NCI-H82 (cell line): ENCODE data around the gene WASHC3.
"Not testable (repeated sequence)": the region's sequence is repeated elsewhere in the genome, so short reads cannot be mapped to it uniquely, and the experiment has no call there.

ENCODE experiments used
- DNase-seq: peaks from one replicate; lab custom pipeline; 2025; lab: John Stamatoyannopoulos, UW

Gene WASHC3

GRCh38 chr12:102050660-102051430 lies 10.9 kb downstream of the WASHC3 start:
- no peak for DNase-seq

GRCh38 chr12:102043928-102044327 lies 17.9 kb downstream of the WASHC3 start:
- DNase-seq, result no peak

DNA sequence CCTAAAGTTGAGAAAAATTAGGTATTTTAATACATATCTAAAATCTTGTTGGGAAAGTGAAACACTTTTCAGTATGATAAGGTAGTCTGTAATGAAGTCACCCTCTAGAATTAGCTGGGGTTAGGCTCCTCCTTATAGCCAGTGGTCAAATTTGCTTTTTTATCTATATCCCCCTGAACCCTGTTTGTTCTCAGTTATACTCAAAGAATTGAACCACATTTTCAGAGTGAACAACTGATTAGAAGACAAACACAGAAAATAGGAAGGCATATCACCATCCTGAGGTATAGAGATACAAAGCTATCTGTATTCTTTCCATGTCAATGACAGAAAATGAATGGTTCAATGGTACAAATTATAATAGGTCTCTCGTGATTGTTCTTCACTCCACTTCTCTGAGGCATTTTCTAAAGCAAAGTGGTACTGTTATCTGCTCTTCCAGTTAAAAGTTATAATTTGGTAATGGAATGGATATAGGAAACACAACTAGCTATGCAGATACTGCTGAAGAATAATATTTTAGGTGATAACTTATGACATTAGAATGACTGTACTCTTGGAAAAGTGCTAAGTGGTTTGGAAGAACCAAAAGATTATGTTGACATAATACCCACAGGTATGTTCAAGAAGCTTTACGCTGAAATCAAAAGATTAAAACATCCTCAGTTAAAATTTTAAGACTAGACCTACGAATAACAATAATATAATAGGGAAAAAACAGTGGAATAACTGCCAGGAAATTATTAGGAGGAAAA lies 27.6 kb downstream of the WASHC3 start:
- no peak for DNase-seq

- DNase-seq, result no peak
Measured at GRCh38 chr12:102031852-102032251, 29.9 kb downstream of the WASHC3 start.

- no peak for DNase-seq
Measured at GRCh38 chr12:102029141-102029540, 32.6 kb downstream of the WASHC3 start.

DNA sequence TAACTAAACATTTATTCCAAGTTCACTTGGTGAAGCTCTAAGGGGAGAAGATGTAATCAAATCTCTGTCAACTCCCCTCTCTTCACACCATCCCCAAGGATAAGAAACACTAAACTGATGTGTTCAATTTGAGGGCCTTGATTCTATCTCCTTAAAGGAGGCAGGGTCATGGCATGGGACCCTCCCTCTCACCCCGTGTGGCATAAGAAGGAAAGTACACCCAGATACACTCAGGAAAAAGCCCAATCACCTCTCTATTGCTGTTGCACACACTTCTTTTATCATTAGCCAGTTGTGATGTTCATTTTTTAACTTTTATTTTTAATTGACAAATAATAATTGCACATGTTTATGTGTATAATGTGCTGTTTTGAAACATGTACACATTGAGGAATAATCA lies 35.1 kb downstream of the WASHC3 start:
- peak; percentile 46 for DNase-seq

GRCh38 chr12:102024765-102025164 lies 37.0 kb downstream of the WASHC3 start:
- no peak for DNase-seq

DNA sequence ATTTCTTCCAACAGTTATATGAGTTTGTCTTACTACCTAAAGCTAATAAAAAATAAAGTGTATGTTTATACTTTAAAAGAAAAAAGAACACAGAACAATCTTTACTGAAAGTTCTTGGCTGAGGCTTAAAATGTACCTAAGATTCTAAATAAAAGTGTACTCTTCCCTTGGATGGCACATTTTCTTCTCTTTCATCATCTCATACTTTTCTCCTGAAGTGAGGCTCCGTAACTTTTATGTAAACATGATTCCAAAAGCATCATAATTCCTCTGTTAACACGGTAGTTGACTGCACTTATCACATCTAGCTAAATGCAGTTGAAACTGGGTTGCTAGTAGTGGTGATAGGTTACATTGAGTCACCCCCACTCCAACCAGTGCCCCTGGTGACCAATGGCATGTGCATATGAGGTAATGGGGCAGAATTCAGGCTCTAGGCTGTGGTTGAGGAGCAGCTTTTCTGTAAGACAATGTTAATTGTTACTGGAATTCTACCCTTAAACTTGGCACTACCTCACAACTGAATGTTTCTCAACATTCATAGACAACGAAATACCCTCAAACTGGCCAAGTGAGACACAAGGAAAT lies 38.4 kb downstream of the WASHC3 start:
- DNase-seq, result no peak

GRCh38 chr12:102022286-102022685 lies 39.5 kb downstream of the WASHC3 start:
- DNase-seq, result no peak

DNA sequence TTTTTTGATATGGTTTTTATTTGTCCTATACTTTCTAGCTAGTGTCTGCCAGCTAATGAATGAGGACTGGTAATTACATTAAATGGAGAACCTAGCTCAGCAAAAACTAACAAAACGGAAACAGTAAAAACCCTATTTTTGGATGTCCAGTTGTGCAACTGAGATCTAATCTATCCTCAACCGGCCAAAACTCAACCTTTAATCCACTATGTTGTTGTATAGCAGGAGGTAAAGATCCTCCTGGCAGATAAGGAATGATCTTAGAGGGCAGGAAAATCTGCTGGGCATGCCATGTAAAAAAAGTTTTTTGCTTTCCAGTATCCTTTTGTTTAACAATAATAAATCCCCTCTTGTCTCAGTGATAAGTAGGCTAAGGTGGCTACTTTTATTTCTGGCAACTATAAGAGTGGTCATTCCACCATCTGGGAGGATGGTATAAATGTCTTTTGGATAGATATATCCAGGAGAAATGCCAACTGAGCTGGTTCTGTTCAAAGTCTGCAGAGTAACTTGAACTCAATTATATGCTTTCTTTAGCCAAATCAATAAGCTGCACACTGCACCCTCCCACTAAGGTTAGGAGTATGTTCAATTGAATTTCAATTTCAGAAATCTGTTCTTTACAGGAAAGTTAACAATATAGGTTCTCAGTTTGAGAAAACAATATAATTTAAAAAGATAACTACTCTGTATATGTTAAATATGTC lies 40.1 kb downstream of the WASHC3 start:
- DNase-seq, result no peak

DNA sequence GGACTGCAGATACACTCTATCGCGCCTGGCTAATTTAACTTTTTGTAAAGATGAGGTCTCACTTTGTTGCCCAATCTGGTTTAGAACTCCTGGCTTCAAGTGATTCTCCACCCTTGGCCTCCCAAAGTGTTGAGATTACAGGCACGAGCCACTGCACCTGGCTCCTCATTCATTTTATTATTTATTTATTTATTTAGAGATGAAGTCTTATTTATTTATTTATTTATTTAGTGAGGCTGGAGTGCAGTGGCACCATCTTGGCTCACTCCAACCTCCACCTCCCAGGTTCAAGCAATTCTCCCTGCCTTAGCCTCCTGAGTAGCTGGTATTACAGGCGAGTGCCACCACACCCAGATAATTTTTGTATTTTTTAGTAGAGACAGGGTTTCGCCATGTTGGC lies 43.2 kb downstream of the WASHC3 start:
- not testable (repeated sequence) for DNase-seq

GRCh38 chr12:102016472-102016871 lies 45.3 kb downstream of the WASHC3 start:
- no peak for DNase-seq

- no peak for DNase-seq
Measured at GRCh38 chr12:102010265-102010994, 51.4 kb downstream of the WASHC3 start.

GRCh38 chr12:102009796-102010195 lies 52.0 kb downstream of the WASHC3 start:
- no peak for DNase-seq

DNA sequence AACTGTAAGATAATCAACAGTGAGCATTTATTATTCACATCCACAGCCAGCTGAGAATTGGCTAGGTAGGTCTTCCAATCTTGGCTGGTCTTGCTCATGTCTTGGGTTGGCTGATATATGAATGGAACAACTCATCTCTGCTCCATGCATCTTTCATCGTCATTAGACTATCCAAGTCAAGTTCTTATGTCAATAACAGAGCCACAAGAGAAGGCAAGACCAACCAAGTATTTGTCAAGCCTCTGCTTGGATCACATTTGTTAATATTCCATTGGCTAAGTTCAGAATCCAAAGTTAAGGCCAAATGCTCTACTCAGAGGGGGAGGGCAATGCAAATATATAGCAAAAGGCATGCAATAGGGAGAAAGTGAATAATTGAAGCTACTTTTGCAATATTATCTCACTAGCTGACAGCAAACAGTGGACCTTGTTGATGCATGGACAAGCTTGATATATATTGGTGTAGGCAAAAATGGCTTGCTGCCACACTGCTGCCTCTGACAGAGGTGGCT lies 53.1 kb downstream of the WASHC3 start:
- no peak for DNase-seq

GRCh38 chr12:102005256-102005655 lies 56.5 kb downstream of the WASHC3 start:
- DNase-seq, result peak; percentile 83

- no peak for DNase-seq
Measured at GRCh38 chr12:101997102-101997501, 64.7 kb downstream of the WASHC3 start.

DNA sequence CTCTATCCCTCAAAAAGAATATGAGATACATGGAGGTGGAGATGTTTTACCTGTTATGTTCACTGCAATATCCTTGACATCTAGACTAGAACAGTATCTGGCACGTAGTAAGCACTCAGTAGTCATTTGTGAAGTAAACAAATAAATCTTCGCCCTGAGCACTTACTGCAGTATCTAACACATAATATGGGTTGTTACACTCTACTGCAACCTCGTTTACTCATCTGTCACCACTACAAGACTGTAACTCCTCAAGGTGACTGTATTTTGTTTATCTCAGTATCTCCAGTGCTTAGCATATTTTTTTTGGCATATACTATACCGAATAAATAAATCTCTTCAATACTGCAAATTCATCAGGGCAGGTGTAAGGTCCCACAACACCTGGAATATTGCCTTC lies 66.1 kb downstream of the WASHC3 start:
- DNase-seq, result no peak

DNA sequence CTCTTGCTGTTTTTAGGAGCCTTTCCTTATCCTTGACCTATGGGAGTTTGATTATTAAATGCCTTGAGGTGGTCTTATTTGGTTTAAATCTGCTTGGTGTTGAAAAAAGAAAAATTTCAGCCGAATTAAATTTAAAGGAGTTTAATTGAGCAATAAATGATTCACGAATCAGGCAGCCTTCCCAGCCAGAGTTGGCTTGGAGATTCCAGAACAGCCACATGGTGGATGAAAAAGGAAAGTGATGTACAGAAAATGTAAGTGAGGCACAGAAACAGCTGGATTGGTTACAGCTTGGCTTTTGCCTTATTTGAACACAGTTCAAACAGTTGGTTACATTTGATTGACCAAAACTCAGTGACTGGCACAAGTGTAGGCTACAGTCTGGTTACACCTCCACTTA lies 69.7 kb downstream of the WASHC3 start:
- no peak for DNase-seq

GRCh38 chr12:101982307-101982706 lies 79.5 kb downstream of the WASHC3 start:
- DNase-seq, result no peak

DNA sequence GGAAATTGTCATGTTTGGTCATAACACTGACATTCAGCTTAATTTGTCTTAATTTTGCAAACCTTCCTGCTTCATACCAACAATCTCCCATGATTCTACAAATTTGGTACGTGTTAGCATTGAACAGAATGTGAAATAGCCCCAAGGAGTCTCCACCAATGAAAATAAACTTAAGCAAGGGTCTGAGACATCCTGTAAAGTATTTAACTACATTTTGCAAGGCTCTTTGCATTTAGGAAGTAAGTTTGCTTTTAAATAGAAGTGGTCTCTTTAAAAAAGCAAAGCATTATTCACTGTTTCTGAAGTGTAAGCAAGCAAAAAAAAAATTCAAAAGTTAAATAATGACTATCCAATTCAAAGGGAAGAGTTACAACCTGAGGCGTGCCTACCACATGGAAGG lies 79.9 kb downstream of the WASHC3 start:
- DNase-seq, result no peak

DNA sequence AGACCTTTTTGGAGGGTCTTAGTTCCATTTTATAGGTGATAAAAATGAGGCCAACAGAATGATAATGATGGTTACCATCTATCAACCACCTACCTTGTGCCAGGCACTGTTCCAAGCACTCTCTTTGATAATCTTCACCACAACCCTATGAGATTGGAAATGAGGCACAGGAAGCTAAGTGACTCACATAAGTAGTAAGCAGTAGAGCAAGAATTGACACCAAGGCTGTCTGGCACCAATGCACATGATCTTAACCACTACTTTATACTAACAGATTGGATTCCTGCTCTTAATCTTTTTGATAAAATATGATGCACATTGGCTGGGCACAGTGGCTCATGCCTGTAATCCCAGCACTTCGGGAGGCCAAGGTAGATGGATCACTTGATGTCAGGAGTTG lies 93.0 kb downstream of the WASHC3 start:
- DNase-seq, result no peak
